ENCODE results near the gene CNKSR2.

DNA sequence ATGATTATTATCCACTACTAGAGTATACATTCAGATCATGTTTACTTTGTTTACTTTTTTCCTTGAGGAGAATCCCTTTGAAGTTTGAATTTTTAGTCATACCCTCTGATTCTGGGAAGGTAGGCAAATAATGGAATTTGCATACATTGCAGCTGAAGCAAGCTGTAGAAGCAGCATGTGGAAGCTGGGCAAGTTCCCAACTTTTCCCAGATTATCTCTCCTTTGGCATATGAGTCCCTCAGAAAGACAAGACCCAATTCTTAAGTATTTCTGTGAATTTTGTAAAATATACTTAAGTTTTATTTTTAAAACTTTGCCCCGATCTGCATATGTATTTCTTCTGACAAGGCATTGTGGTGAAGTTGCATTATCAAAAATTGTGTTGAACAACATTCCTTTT, 94.9 kb downstream of the CNKSR2 start:
- TF ChIP-seq, protein P1, sequence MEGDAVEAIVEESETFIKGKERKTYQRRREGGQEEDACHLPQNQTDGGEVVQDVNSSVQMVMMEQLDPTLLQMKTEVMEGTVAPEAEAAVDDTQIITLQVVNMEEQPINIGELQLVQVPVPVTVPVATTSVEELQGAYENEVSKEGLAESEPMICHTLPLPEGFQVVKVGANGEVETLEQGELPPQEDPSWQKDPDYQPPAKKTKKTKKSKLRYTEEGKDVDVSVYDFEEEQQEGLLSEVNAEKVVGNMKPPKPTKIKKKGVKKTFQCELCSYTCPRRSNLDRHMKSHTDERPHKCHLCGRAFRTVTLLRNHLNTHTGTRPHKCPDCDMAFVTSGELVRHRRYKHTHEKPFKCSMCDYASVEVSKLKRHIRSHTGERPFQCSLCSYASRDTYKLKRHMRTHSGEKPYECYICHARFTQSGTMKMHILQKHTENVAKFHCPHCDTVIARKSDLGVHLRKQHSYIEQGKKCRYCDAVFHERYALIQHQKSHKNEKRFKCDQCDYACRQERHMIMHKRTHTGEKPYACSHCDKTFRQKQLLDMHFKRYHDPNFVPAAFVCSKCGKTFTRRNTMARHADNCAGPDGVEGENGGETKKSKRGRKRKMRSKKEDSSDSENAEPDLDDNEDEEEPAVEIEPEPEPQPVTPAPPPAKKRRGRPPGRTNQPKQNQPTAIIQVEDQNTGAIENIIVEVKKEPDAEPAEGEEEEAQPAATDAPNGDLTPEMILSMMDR (IDR thresholded peaks at IDR 0.05) = no peak
- TF ChIP-seq POLR2A (IDR thresholded peaks at IDR 0.05) (no peak), POLR2AphosphoS5 (IDR thresholded peaks at IDR 0.05) (no peak)
